HEK293 (cell line): ENCODE measurements around the gene KRAS.

Experiments
- GLI4 ChIP-seq: fragments of 450-650 bp; formaldehyde crosslinking; IDR thresholded peaks from 2 replicates; pipeline ENCODE4 v1.5.1; 2016; ENCODE audit warnings: missing biosample characterization, missing genetic modification characterization
- GLIS1 ChIP-seq: fragments of 450-650 bp; formaldehyde crosslinking; IDR thresholded peaks from 2 replicates; pipeline ENCODE4 v1.5.1; 2016; ENCODE audit warnings: missing biosample characterization, missing genetic modification characterization
- ZNF76 ChIP-seq: fragments of 450-650 bp; formaldehyde crosslinking; IDR thresholded peaks from 2 replicates; pipeline ENCODE4; 2016; ENCODE audit warnings: low read depth, missing biosample characterization, missing genetic modification characterization, borderline replicate concordance

DNA sequence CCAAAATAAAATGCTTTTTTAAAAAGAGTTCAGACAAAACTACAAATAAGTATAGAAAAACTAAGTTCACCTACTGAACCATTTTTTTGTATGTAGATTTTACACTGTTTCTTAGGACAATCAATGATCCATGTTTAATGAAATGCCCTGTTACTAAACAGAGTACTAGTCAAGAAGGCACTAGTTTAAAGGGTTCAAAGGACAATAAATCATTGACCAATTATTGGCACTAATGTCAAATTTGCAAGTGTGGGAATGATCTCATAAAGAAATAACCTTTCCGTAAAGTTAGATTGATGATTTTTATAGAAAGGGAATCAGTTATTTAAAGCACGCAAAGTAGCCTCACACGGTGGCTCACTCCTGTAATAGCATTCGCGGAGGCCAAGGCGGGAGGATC lies 59.9 kb downstream of the KRAS start:
- TF ChIP-seq ZNF76 (no peak), GLIS1 (tag by site-specific recombination) (no peak), GLI4 (tag by site-specific recombination) (no peak)
